ENCODE data around the gene TNXB. TPM values are rescaled to one million over a fixed set of nuclear protein-coding genes. Genes with fewer than 3 reads are reported as not detected.
A peak's percentile ranks its signal among the peaks of the same experiment; 100 is the strongest.
"Not testable (repeated sequence)": the region's sequence is repeated elsewhere in the genome, so short reads cannot be mapped to it uniquely, and the experiment has no call there.

The TNXB gene
- total RNA-seq, 1 experiment from 2014 or later = 2.7 TPM

DNA sequence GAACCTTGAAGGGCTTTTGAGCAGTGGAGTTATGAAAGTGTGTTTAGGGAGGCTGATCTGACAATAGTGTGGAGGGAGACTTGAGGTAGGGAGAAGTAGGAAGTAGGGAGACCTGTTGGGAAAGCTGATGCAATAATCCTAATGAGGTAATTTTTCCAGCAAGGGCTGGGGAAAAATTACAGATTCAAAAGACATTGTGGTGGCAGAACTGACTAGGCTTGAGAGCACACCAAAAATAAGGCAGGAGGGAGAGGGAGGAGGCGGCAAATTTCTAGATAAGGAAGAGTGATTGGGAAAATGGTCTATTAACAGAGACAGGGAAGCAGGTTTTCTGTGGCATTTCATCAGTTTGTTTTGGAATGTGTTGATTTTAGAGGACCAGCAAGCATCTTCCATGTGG, 37.1 kb upstream of the TNXB start:
- no peaks in the 10 kb centered on the region for H3K27me3 Mint-ChIP-seq (ENCODE audit: insufficient read depth, unreplicated experiment)
- POLR2A ChIA-PET = no interaction called here
- TF ChIP-seq CTCF (IDR thresholded peaks at IDR 0.05; ENCODE audit: insufficient read depth in 1 of 2, low read depth in 1 of 2, low read length in 1 of 2, severe bottlenecking in 1 of 2, unreplicated experiment in 1 of 2) = no peak
- no peak for DNase-seq
- no peaks in the 10 kb centered on the region for H3K9me3 ChIP-seq
- peaks cover 58% of the 10 kb centered on the region for H3K4me1 ChIP-seq
- peaks cover 10% of the 10 kb centered on the region for H3K36me3 Mint-ChIP-seq (ENCODE audit: insufficient read depth, unreplicated experiment)
- intact Hi-C loops (cut with micrococcal nuclease; ENCODE audit: unreplicated experiment) = no loop called here
- H3K27ac Mint-ChIP-seq (ENCODE audit: unreplicated experiment) = peak overlapping the region; percentile 81
- H3K27me3 ChIP-seq (replicated peaks; ENCODE audit: control insufficient read depth, insufficient read depth, low read length) = no peaks in the 10 kb centered on the region
- H3K9me3 Mint-ChIP-seq (ENCODE audit: unreplicated experiment) = no peaks in the 10 kb centered on the region
- no TSS peak for BruUV-seq (replicated peaks)
- H3K4me3 ChIP-seq (ENCODE audit: low read depth, low read length) = no peak overlapping the region
- H3K4me3 Mint-ChIP-seq (ENCODE audit: unreplicated experiment) = peak overlapping the region; percentile 61
- no peaks in the 10 kb centered on the region for H3K36me3 ChIP-seq (ENCODE audit: control insufficient read depth, insufficient read depth, low read length)
- peaks cover 34% of the 10 kb centered on the region for H3K4me1 Mint-ChIP-seq (ENCODE audit: low read depth, unreplicated experiment)
- CTCF ChIA-PET = no interaction called here

- H3K27me3 Mint-ChIP-seq (ENCODE audit: insufficient read depth, unreplicated experiment); H3K27me3 ChIP-seq (replicated peaks; ENCODE audit: control insufficient read depth, insufficient read depth, low read length); H3K4me3 ChIP-seq (ENCODE audit: low read depth, low read length); BruUV-seq (replicated peaks); H3K36me3 ChIP-seq (ENCODE audit: control insufficient read depth, insufficient read depth, low read length); H3K9me3 Mint-ChIP-seq (ENCODE audit: unreplicated experiment); DNase-seq; H3K4me3 Mint-ChIP-seq (ENCODE audit: unreplicated experiment); H3K9me3 ChIP-seq: not testable (repeated sequence)
- ChIA-PET CTCF (interaction anchor here (0.7 to 1.2 kb wide), 4 partner anchors 8 to 414 kb away, joined by 3 read pairs; partner anchors contain the start of gene FKBPL), POLR2A (interaction anchor here (0.9 to 1.2 kb wide), 2 partner anchors 13 to 14 kb away, joined by 3 to 6 read pairs; partner anchors contain the start of gene FKBPL)
- Mint-ChIP-seq H3K27ac (ENCODE audit: unreplicated experiment) (peak overlapping the region; percentile 41), H3K36me3 (ENCODE audit: insufficient read depth, unreplicated experiment) (peaks cover 16% of the 10 kb centered on the region), H3K4me1 (ENCODE audit: low read depth, unreplicated experiment) (peaks cover 41% of the 10 kb centered on the region)
- peaks cover 74% of the 10 kb centered on the region for H3K4me1 ChIP-seq
- intact Hi-C loops (cut with micrococcal nuclease; ENCODE audit: unreplicated experiment) = loop anchor here (2.0 kb wide), 1 partner anchor 13 kb away; the partner anchor contains the start of gene FKBPL
These were observed 35.1 kb upstream of the TNXB start for GRCh38 chr6:32144238-32144637.

GRCh38 chr6:32140420-32141046, 31.4 kb upstream of the TNXB start:
- no peaks in the 10 kb centered on the region for H3K9me3 Mint-ChIP-seq (ENCODE audit: unreplicated experiment)
- no peak for TF ChIP-seq CTCF (IDR thresholded peaks at IDR 0.05; ENCODE audit: insufficient read depth in 1 of 2, low read depth in 1 of 2, low read length in 1 of 2, severe bottlenecking in 1 of 2, unreplicated experiment in 1 of 2)
- BruUV-seq (replicated peaks) = no TSS peak
- H3K4me3 ChIP-seq (ENCODE audit: low read depth, low read length) = no peak overlapping the region
- H3K36me3 ChIP-seq (ENCODE audit: control insufficient read depth, insufficient read depth, low read length) = no peaks in the 10 kb centered on the region
- no peaks in the 10 kb centered on the region for H3K27me3 ChIP-seq (replicated peaks; ENCODE audit: control insufficient read depth, insufficient read depth, low read length)
- H3K4me3 Mint-ChIP-seq (ENCODE audit: unreplicated experiment) = peak overlapping the region; percentile 42
- H3K4me1 ChIP-seq = peaks cover 50% of the 10 kb centered on the region
- peak overlapping the region; percentile 39 for H3K27ac Mint-ChIP-seq (ENCODE audit: unreplicated experiment)
- POLR2A ChIA-PET = interaction anchor here (0.6 kb wide), 1 partner anchor 12 kb away, joined by 8 read pairs; the partner anchor contains the start of gene ATF6B
- peaks cover 16% of the 10 kb centered on the region for H3K36me3 Mint-ChIP-seq (ENCODE audit: insufficient read depth, unreplicated experiment)
- CTCF ChIA-PET = interaction anchor here (0.6 to 1.1 kb wide), 4 partner anchors 13 to 739 kb away, joined by 3 to 8 read pairs (median 4); partner anchors contain the start of gene ATF6B
- peak in 1 of 2 experiments; percentile 35 for DNase-seq
- H3K27me3 Mint-ChIP-seq (ENCODE audit: insufficient read depth, unreplicated experiment) = no peaks in the 10 kb centered on the region
- H3K4me1 Mint-ChIP-seq (ENCODE audit: low read depth, unreplicated experiment) = peaks cover 24% of the 10 kb centered on the region
- intact Hi-C loops (cut with micrococcal nuclease; ENCODE audit: unreplicated experiment) = loop anchor here (1.0 kb wide), 1 partner anchor 14 kb away; the partner anchor contains the start of gene PPT2
- no peaks in the 10 kb centered on the region for H3K9me3 ChIP-seq

Data from Caco-2 (cell line).